A673 (cell line): ENCODE results near the gene LNP1. TPM values are rescaled to one million over a fixed set of nuclear protein-coding genes. Genes with fewer than 3 reads are reported as not detected.

ENCODE experiments used
- BruUV-seq: library from RNA; stranded (reverse); fragments of 400-500 nt; replicated peaks from 2 replicates; lab custom pipeline; 2021; lab: Mats Ljungman, UMichigan
- CTCF ChIA-PET: fragments of 300-600 bp; sonication (Branson Sonifier 250); formaldehyde crosslinking; loops from one replicate; lab custom pipeline; 2022; ENCODE audit warnings: antibody characterized with exemption; lab: Charles Lee
- POLR2A ChIA-PET: fragments of 300-600 bp; sonication (Branson Sonifier 250); formaldehyde crosslinking; loops from one replicate; lab custom pipeline; 2022; ENCODE audit warnings: antibody characterized with exemption; ENCODE audit not compliant: low non-redundant PET; lab: Charles Lee
- DNase-seq: peaks from one replicate; pipeline ENCODE4 v3.0.0-alpha.2; 2015; ENCODE audit warnings: low spot score
- H3K27ac ChIP-seq: fragments of 200-600 bp; sonication (generic); 2 replicates; pipeline ENCODE4 v1.5.1; 2016; ENCODE audit warnings: mixed run types, low read depth, mild to moderate bottlenecking, mixed read lengths, antibody characterized with exemption, low read length; ENCODE audit not compliant: poor library complexity, severe bottlenecking
- H3K27me3 ChIP-seq: fragments of 200-600 bp; sonication (generic); replicated peaks from 2 replicates; pipeline ENCODE4 v1.6.1; 2017; ENCODE audit warnings: mixed run types, low read depth, mild to moderate bottlenecking, mixed read lengths, antibody characterized with exemption, low read length; ENCODE audit not compliant: insufficient read depth, poor library complexity
- H3K36me3 ChIP-seq: fragments of 200-600 bp; sonication (generic); 2 replicates; pipeline ENCODE4 v1.6.1; 2016; ENCODE audit warnings: mixed run types, mild to moderate bottlenecking, mixed read lengths, antibody characterized with exemption, low read length; ENCODE audit not compliant: insufficient read depth, poor library complexity, severe bottlenecking
- H3K4me1 ChIP-seq: fragments of 200-600 bp; sonication (generic); 2 replicates; pipeline ENCODE4 v1.6.1; 2017; ENCODE audit warnings: mixed run types, mild to moderate bottlenecking, mixed read lengths, antibody characterized with exemption, low read length; ENCODE audit not compliant: insufficient read depth, poor library complexity, severe bottlenecking
- H3K4me3 ChIP-seq: fragments of 200-600 bp; sonication (generic); 2 replicates; pipeline ENCODE4 v1.5.1; 2016; ENCODE audit warnings: low read depth, mixed run types, mild to moderate bottlenecking, mixed read lengths, low read length; ENCODE audit not compliant: poor library complexity, severe bottlenecking
- H3K9me3 ChIP-seq: fragments of 200-600 bp; sonication (generic); 2 replicates; pipeline ENCODE4 v1.6.1; 2016; ENCODE audit warnings: mixed run types, low read depth, mild to moderate bottlenecking, mixed read lengths, antibody characterized with exemption, low read length; ENCODE audit not compliant: poor library complexity, severe bottlenecking
- CTCF ChIP-seq: fragments of 300-800, 200-600 bp; sonication (generic); conservative IDR thresholded peaks from 2 replicates; pipeline ENCODE4 v1.5.1; 2017; ENCODE audit warnings: low read depth, mild to moderate bottlenecking, antibody characterized with exemption, low read length, moderate library complexity, mixed read lengths
- EZH2 ChIP-seq: fragments of 200-600 bp; sonication (generic); IDR thresholded peaks from 2 replicates; pipeline ENCODE4 v1.6.1; 2017; ENCODE audit warnings: borderline replicate concordance, low read depth, mild to moderate bottlenecking, mixed read lengths, antibody characterized with exemption, low read length; ENCODE audit not compliant: poor library complexity, severe bottlenecking
- intact Hi-C: fragments of 100-400 bp; cut with micrococcal nuclease; formaldehyde crosslinking; loops from one replicate; pipeline ENCODE4 v1.10.0; 2022; ENCODE audit not compliant: unreplicated experiment
- total RNA-seq: library from RNA; stranded (reverse); gene quantifications from 2 replicates; pipeline ENCODE4 v1.2.3, GENCODE V29; 2021

The LNP1 gene
- total RNA-seq, 1 experiment from 2014 or later, result 4.3 TPM

GRCh38 chr3:100463646-100464155 lies 62.4 kb downstream of the LNP1 start:
- DNase-seq, result no peak
- ChIA-PET POLR2A (no interaction called here), CTCF (interaction anchor here (1.7 to 1.8 kb wide), 3 partner anchors 126 to 732 kb away, joined by 16 to 25 read pairs (median 21); no protein-coding TSS in a partner anchor)
- TF ChIP-seq CTCF, result no peak
- H3K27ac ChIP-seq, result no peak overlapping the region
- H3K36me3 ChIP-seq, result no peaks in the 10 kb centered on the region
- H3K4me1 ChIP-seq, result no peaks in the 10 kb centered on the region
- no peaks in the 10 kb centered on the region for H3K27me3 ChIP-seq
- H3K4me3 ChIP-seq, result no peak overlapping the region
- intact Hi-C loops, result loop anchor here (1.0 to 10.0 kb wide), 7 partner anchors 127 to 731 kb away; no protein-coding TSS in a partner anchor
- no TSS peak for BruUV-seq
- H3K9me3 ChIP-seq, result peaks cover 7% of the 10 kb centered on the region

GRCh38 chr3:100465892-100466777 lies 64.8 kb downstream of the LNP1 start:
- CTCF ChIA-PET, result no interaction called here
- no peak overlapping the region for H3K4me3 ChIP-seq
- POLR2A ChIA-PET, result no interaction called here
- intact Hi-C loops, result loop anchor here (10.0 kb wide), 4 partner anchors 151 to 729 kb away; no protein-coding TSS in a partner anchor
- H3K27me3 ChIP-seq, result no peaks in the 10 kb centered on the region
- H3K36me3 ChIP-seq, result no peaks in the 10 kb centered on the region
- H3K4me1 ChIP-seq, result no peaks in the 10 kb centered on the region
- H3K9me3 ChIP-seq, result peaks cover 7% of the 10 kb centered on the region
- H3K27ac ChIP-seq, result no peak overlapping the region
- BruUV-seq, result no TSS peak
- DNase-seq, result no peak
- TF ChIP-seq EZH2, result no peak
- TF ChIP-seq CTCF, result no peak

- no peaks in the 10 kb centered on the region for H3K4me1 ChIP-seq
- H3K4me3 ChIP-seq, result no peak overlapping the region
- H3K27me3 ChIP-seq, result no peaks in the 10 kb centered on the region
- intact Hi-C loops, result loop anchor here (10.0 kb wide), 4 partner anchors 152 to 728 kb away; no protein-coding TSS in a partner anchor
- DNase-seq, result no peak
- ChIA-PET CTCF (no interaction called here), POLR2A (no interaction called here)
- TF ChIP-seq EZH2 (no peak), CTCF (no peak)
- no peaks in the 10 kb centered on the region for H3K36me3 ChIP-seq
- H3K27ac ChIP-seq, result no peak overlapping the region
- peaks cover 10% of the 10 kb centered on the region for H3K9me3 ChIP-seq
- BruUV-seq, result no TSS peak
Measured at GRCh38 chr3:100467133-100467532, 65.8 kb downstream of the LNP1 start.
